Measurements from ENCODE around the gene RNU1-3.
A peak's percentile ranks its signal among the peaks of the same experiment; 100 is the strongest.
"Not testable (repeated sequence)": the region's sequence is repeated elsewhere in the genome, so short reads cannot be mapped to it uniquely, and the experiment has no call there.

Gene RNU1-3

DNA sequence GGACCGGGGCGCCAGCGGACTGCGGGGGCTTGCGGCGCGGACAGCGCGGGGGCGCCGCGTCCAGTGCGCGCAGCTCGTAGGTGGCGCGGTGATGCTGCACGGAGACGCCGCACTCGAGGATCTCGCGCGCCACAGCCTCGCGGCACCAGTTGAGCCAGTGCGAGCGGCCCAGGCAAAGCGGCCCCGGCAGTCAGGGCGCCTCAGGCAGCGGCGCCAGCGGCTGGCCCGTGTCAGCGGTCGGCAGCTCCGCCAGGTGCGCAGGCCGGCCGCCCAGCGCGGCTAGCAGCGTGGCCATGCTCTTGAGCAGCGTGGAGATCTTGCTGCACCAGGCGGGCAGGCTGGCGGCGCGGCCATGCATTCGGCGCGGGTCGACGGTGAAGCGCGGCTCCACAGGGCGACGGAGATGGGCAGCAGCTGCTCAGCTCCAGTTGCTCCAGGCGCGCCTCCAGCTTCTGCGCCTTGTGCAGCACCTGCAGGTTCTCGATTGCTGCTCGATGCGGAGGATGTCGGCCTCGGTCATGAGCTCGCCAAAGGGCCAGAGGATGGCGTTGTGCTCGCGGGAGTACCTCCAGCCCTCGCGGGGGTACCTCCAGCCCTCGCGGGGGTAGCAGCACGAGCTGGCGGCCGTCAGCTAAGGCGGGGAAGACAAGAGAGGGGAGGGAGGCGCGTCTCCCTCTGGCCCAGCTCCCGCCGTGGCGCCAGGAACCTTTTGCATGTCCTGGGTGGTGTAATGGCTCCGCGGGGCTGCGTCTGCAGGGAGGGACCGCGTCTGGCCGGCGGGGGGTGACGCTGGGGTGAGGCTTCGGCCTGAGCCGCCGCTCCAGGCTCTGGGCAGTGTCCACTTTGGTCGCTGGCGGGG is 26.9 kb upstream of the RNU1-3 start:
- DNase-seq, result not testable (repeated sequence)

GRCh38 chr1:16692717-16693448 is 26.1 kb upstream of the RNU1-3 start:
- DNase-seq, result not testable (repeated sequence)

DNA sequence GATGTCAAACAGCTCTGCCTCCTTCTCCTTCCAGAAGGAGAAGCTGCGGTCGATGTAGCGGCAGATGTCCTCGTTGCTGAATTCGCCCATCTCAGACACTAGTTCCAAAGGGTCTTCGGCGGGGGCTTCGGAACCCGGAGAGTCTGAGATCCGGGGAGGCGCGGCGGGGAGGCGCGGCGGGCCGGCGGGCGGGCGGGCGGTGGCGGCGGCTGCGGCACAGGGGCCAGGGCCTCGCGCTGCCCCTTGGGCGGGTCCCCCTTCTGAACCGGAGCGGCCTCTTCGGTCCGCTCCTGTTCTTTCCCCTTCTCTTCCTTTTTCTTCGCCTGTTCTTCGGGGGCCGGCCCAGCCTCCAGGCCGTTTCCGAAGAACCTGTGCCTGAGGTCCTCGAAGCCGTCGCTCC is 25.5 kb upstream of the RNU1-3 start:
- not testable (repeated sequence) for DNase-seq

- not testable (repeated sequence) for DNase-seq
These were observed 24.4 kb upstream of the RNU1-3 start for GRCh38 chr1:16690971-16691682.

GRCh38 chr1:16687132-16687800 is 20.5 kb upstream of the RNU1-3 start:
- DNase-seq, result not testable (repeated sequence)

GRCh38 chr1:16685445-16686371 is 19.0 kb upstream of the RNU1-3 start:
- DNase-seq, result not testable (repeated sequence)

DNA sequence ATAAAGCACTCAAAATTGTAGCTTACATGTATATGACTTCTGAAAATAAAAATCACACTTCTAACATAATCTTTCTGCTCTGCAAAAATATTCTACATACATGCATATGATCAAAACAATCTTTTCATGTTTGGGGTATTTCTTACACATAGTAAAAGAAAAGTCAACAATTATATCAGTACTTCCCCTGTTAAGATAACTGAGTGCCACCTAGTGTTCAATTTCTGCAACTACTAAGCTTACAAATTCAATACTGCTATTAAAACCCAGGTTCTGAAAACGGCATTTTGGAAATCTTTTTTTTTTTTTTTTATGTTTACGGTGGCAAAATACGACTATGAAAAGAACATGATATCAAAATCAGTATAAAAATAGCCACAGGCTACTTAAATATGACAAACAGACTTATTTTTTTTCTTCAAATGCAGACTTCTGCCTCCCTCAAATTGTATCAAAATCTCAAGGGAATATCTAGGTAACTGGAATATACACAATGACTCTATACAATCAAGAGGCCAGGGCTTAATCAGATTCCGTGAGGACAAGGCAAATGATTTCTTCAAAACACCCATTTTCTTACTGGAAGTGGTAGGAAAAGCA is 18.1 kb upstream of the RNU1-3 start:
- DNase-seq, result peak; percentile 20 to 37

GRCh38 chr1:16684152-16684551 is 17.4 kb upstream of the RNU1-3 start:
- not testable (repeated sequence) for DNase-seq

GRCh38 chr1:16682803-16683202 is 16.1 kb upstream of the RNU1-3 start:
- DNase-seq, result not testable (repeated sequence)

GRCh38 chr1:16680366-16680765 is 13.6 kb upstream of the RNU1-3 start:
- DNase-seq, result not testable (repeated sequence)

- DNase-seq, result peak; percentile 63 to 69
These were observed 11.0 kb upstream of the RNU1-3 start for GRCh38 chr1:16677552-16678431.

- peak; percentile 61 to 68 for DNase-seq
These were observed 10.1 kb upstream of the RNU1-3 start for GRCh38 chr1:16676661-16677523.

DNA sequence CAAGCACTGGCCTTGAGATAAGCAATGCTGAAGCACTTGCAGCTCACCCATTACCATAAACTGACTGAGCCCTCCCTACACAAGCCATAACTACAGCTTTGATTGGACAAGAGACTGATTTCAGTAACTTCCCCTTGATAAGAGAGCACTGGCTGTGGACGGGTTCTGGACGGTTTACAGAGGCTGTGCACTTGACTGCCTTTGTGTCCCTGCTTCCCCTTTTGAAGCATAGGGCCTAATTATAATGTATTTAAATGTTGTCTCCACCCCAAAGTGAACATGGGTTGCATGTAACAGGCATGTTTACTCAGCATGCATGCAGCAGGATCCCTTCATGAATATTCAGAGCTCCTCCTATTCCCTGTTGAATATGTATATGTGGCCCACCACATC is 8.4 kb upstream of the RNU1-3 start:
- DNase-seq, result not testable (repeated sequence)

- not testable (repeated sequence) for DNase-seq
These were observed 7.2 kb upstream of the RNU1-3 start for GRCh38 chr1:16673976-16674375.

GRCh38 chr1:16665836-16666235 is 912 bp downstream of the RNU1-3 start:
- not testable (repeated sequence) for DNase-seq

DNA sequence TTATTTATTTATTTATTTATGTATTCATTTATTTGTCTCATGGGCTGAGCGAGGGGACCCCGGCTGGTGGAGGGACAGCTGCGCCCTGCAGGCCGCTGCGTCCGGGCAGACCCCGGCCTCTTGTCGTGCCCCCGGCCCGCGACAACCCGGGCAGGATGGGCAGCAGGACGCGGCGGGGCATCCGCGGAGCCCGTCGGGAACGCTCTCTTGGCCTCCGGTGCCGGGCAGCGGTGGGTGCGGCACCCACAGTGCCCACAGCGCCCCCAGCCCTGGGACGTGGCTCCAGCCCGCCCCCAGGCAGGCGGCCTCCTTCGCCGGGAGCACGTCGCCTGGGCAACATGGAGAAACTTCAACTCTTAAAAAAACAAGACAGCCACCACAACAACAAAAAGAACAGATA is 8.5 kb downstream of the RNU1-3 start:
- not testable (repeated sequence) for DNase-seq

GRCh38 chr1:16656981-16657683 is 9.6 kb downstream of the RNU1-3 start:
- not testable (repeated sequence) for DNase-seq

- not testable (repeated sequence) for DNase-seq
These were observed 10.2 kb downstream of the RNU1-3 start for GRCh38 chr1:16656574-16656973.
